GM19328 (cell line): ENCODE data around the gene DPAGT1.
"Not testable (repeated sequence)": the region's sequence is repeated elsewhere in the genome, so short reads cannot be mapped to it uniquely, and the experiment has no call there.

Experiments used
- ATAC-seq: cut with Tn5 transposase; IDR thresholded peaks from one replicate; pipeline ENCODE4 v1.9.1; 2021; ENCODE audit warnings: mild to moderate bottlenecking, moderate library complexity; ENCODE audit not compliant: unreplicated experiment

DPAGT1 gene

GRCh38 chr11:119101759-119102423 lies at the start of gene DPAGT1:
Gene DPAGT1 (minus strand): TSS chr11:119101853. CDS start chr11:119101655, 198 bp downstream.
- ATAC-seq = peak; percentile 80

GRCh38 chr11:119149786-119150275 lies 48.2 kb upstream of the DPAGT1 start:
- no peak for ATAC-seq

GRCh38 chr11:119149018-119149785 lies 47.5 kb upstream of the DPAGT1 start, which contains the start of gene ABCG4:
Gene ABCG4 (plus strand): TSS chr11:119149052. CDS start chr11:119149966, 914 bp downstream.
- no peak for ATAC-seq

- ATAC-seq = no peak
Observed at GRCh38 chr11:119148720-119149017, 47.0 kb upstream of the DPAGT1 start.

GRCh38 chr11:119147604-119148333 lies 46.1 kb upstream of the DPAGT1 start:
- ATAC-seq = no peak

GRCh38 chr11:119145551-119145950 lies 43.9 kb upstream of the DPAGT1 start:
- no peak for ATAC-seq

- no peak for ATAC-seq
Observed at GRCh38 chr11:119144825-119145486, 43.3 kb upstream of the DPAGT1 start.

GRCh38 chr11:119139276-119139675 lies 37.6 kb upstream of the DPAGT1 start:
- not testable (repeated sequence) for ATAC-seq

GRCh38 chr11:119134389-119134978 lies 32.8 kb upstream of the DPAGT1 start:
- ATAC-seq = no peak

- ATAC-seq = no peak
Observed at GRCh38 chr11:119130662-119131061, 29.0 kb upstream of the DPAGT1 start.

GRCh38 chr11:119126675-119127268 lies 25.1 kb upstream of the DPAGT1 start:
- no peak for ATAC-seq

GRCh38 chr11:119125821-119126220 lies 24.2 kb upstream of the DPAGT1 start:
- ATAC-seq = no peak

- no peak for ATAC-seq
Observed at GRCh38 chr11:119121811-119122124, 20.1 kb upstream of the DPAGT1 start.

GRCh38 chr11:119121008-119121810 lies 19.6 kb upstream of the DPAGT1 start, which contains the start of gene HINFP:
Gene HINFP (plus strand): TSS chr11:119121580. CDS start chr11:119126945, 5,365 bp downstream.
- peak; percentile 96 for ATAC-seq

- no peak for ATAC-seq
Observed at GRCh38 chr11:119120639-119121007, 19.0 kb upstream of the DPAGT1 start.

- ATAC-seq = no peak
Observed at GRCh38 chr11:119118946-119119345, 17.3 kb upstream of the DPAGT1 start.

GRCh38 chr11:119118227-119118626 lies 16.6 kb upstream of the DPAGT1 start:
- ATAC-seq = no peak

- no peak for ATAC-seq
Observed at GRCh38 chr11:119117004-119117706, 15.5 kb upstream of the DPAGT1 start.

GRCh38 chr11:119116601-119117000 lies 14.9 kb upstream of the DPAGT1 start:
- no peak for ATAC-seq
